Sigmoid colon (tissue), 7 donors: ENCODE measurements around the gene NEUROD1. TPM values are rescaled to one million over a fixed set of nuclear protein-coding genes. Genes with fewer than 3 reads are reported as not detected.

Experiments used
- DNase-seq: peaks from one replicate; pipeline ENCODE4 v3.0.0-alpha.2; 2019
- H3K27ac ChIP-seq, 4 donors: fragments of 200-600 bp; sonication (generic); one replicate each; pipeline ENCODE4 v1.5.1; 2016 to 2019; ENCODE audit warnings: mild to moderate bottlenecking in 1 of 4
- H3K27me3 ChIP-seq, 3 donors: fragments of 200-600 bp; sonication (generic); one replicate each; pipeline ENCODE4 v1.5.1; 2019; ENCODE audit warnings: mild to moderate bottlenecking in 1 of 3
- H3K36me3 ChIP-seq, 4 donors: fragments of 200-600 bp; sonication (generic); one replicate each; pipeline ENCODE4 v1.5.1; 2016 to 2019
- H3K4me1 ChIP-seq, 4 donors: fragments of 200-600 bp; sonication (generic); one replicate each; pipeline ENCODE4 v1.5.1; 2017 to 2019
- H3K4me3 ChIP-seq, 4 donors: fragments of 200-600 bp; sonication (generic); one replicate each; pipeline ENCODE4 v1.5.1; 2017 to 2019; ENCODE audit warnings: mild to moderate bottlenecking in 2 of 4, moderate library complexity in 1 of 4
- H3K9me3 ChIP-seq, 4 donors: fragments of 200-600 bp in 3 of 4; sonication (generic) in 3 of 4; one replicate each; pipeline versions ENCODE4 v1.5.1 to v1.6.1; 2013 to 2019
- CTCF ChIP-seq, 4 experiments: fragments of 450-650 bp in 3 of 4; fragments of 200-600 bp in 1 of 4; IDR thresholded peaks; one replicate each; pipeline ENCODE4 v1.5.1; 2016 to 2019; ENCODE audit warnings: antibody characterized with exemption in 4 of 4, mild to moderate bottlenecking in 3 of 4, moderate library complexity in 2 of 4
- EP300 ChIP-seq, 4 donors: sonication (generic); formaldehyde crosslinking; IDR thresholded peaks; one replicate each; pipeline ENCODE4 v1.6.1; 2017; ENCODE audit warnings: antibody characterized with exemption in 4 of 4
- POLR2A ChIP-seq, 2 donors: fragments of 450-650 bp; IDR thresholded peaks; one replicate each; pipeline ENCODE4 v1.6.1; 2016; ENCODE audit warnings: antibody characterized with exemption in 2 of 2, mild to moderate bottlenecking in 2 of 2, moderate library complexity in 2 of 2
- POLR2AphosphoS5 ChIP-seq, 4 donors: sonication (generic); formaldehyde crosslinking; IDR thresholded peaks; one replicate each; pipeline ENCODE4 v1.6.1; 2017; ENCODE audit warnings: antibody characterized with exemption in 4 of 4
- WGBS, 2 donors: extraction: QIAGEN DNeasy Blood & Tissue Kit; methylation state at CpG; one replicate each; pipeline ENCODE4 v1.1.7; 2013; 5-methylcytosine and 5-hydroxymethylcytosine counted together
- intact Hi-C: fragments of 100-400 bp; cut with DNase I; formaldehyde crosslinking; loops from one replicate; pipeline ENCODE4 v1.15.1; 2023
- polyA plus RNA-seq, 3 donors: library from polyadenylated mRNA; stranded (reverse); fragments of 200-250 nt; gene quantifications; one replicate each; pipeline ENCODE4 v1.2.3, GENCODE V29; 2013
- total RNA-seq, 4 donors: library from RNA; depleted of rRNA; stranded (reverse); fragments of >200 nt; gene quantifications; one replicate each; pipeline ENCODE4 v1.1.0, GENCODE V29; 2016
- donor health status: healthy with polysubstance abuse.
- donor health status: Bipolar disorder and iron deficiency.
- donor health status: healthy.

NEUROD1 gene
- total and polyA plus RNA-seq, 7 donors, result 0.39 to 3.6 (median 2.3) TPM; not detected in 4

- Histone ChIP-seq H3K4me3 (peak within 1 kb of the TSS; percentile 1 to 54 (median 46)), H3K27ac (no peak within 1 kb of the TSS), H3K36me3 (no peaks in the 10 kb centered on the region), H3K27me3 (peaks cover 0 to 42% (median 0%) of the 10 kb centered on the region in 3 donors), H3K4me1 (peaks cover 0 to 13% (median 10%) of the 10 kb centered on the region in 4 donors), H3K9me3 (no peaks in the 10 kb centered on the region)
- 3 to 4% methylated on average over 70 of the region's 70 CpGs for WGBS, 2 donors
- intact Hi-C loops, result no loop called here
- TF ChIP-seq POLR2AphosphoS5 (IDR thresholded peaks at IDR 0.05), result no peak
- TF ChIP-seq POLR2A (IDR thresholded peaks at IDR 0.05), result no peak
- no peak for TF ChIP-seq EP300 (IDR thresholded peaks at IDR 0.05)
- no peak for TF ChIP-seq CTCF (IDR thresholded peaks at IDR 0.05)
- DNase-seq, result no peak
Observed at GRCh38 chr2:181656450-181657291, 23.6 kb downstream of the NEUROD1 start, which contains the start of gene CERKL. CERKL (minus strand) TSS chr2:181657105; CDS start chr2:181657006, 99 bp downstream.

- no peak overlapping the region for H3K4me3 ChIP-seq
- no peaks in the 10 kb centered on the region for H3K36me3 ChIP-seq
- H3K4me1 ChIP-seq, result peaks cover 0 to 13% (median 10%) of the 10 kb centered on the region in 4 donors
- 76 to 84% methylated on average over 7 of the region's 7 CpGs for whole genome bisulfite sequencing, 2 donors
- DNase-seq, result no peak
- TF ChIP-seq CTCF (IDR thresholded peaks at IDR 0.05) (no peak), POLR2A (IDR thresholded peaks at IDR 0.05) (no peak), POLR2AphosphoS5 (IDR thresholded peaks at IDR 0.05) (no peak), EP300 (IDR thresholded peaks at IDR 0.05) (no peak)
- intact Hi-C loops, result no loop called here
- no peaks in the 10 kb centered on the region for H3K9me3 ChIP-seq
- peaks cover 0 to 42% (median 0%) of the 10 kb centered on the region in 3 donors for H3K27me3 ChIP-seq
- H3K27ac ChIP-seq, result no peak overlapping the region
Observed at GRCh38 chr2:181655519-181655918, 24.8 kb downstream of the NEUROD1 start.

- H3K27ac ChIP-seq, result no peak overlapping the region
- H3K27me3 ChIP-seq, result no peaks in the 10 kb centered on the region
- no peaks in the 10 kb centered on the region for H3K9me3 ChIP-seq
- DNase-seq, result no peak
- 89 to 90% methylated on average over 4 of the region's 4 CpGs for WGBS, 2 donors
- intact Hi-C loops, result no loop called here
- no peaks in the 10 kb centered on the region for H3K4me1 ChIP-seq
- TF ChIP-seq CTCF (IDR thresholded peaks at IDR 0.05) (no peak), POLR2A (IDR thresholded peaks at IDR 0.05) (no peak), POLR2AphosphoS5 (IDR thresholded peaks at IDR 0.05) (no peak), EP300 (IDR thresholded peaks at IDR 0.05) (no peak)
- H3K4me3 ChIP-seq, result no peak overlapping the region
- H3K36me3 ChIP-seq, result no peaks in the 10 kb centered on the region
Observed at GRCh38 chr2:181649436-181649979, 30.8 kb downstream of the NEUROD1 start.

GRCh38 chr2:181648478-181649155 lies 31.7 kb downstream of the NEUROD1 start:
- no peaks in the 10 kb centered on the region for H3K4me1 ChIP-seq
- H3K27ac ChIP-seq, result no peak overlapping the region
- H3K36me3 ChIP-seq, result no peaks in the 10 kb centered on the region
- no peak for TF ChIP-seq POLR2AphosphoS5 (IDR thresholded peaks at IDR 0.05)
- no peak for TF ChIP-seq POLR2A (IDR thresholded peaks at IDR 0.05)
- TF ChIP-seq CTCF (IDR thresholded peaks at IDR 0.05), result no peak
- TF ChIP-seq EP300 (IDR thresholded peaks at IDR 0.05), result no peak
- no peak for DNase-seq
- no peaks in the 10 kb centered on the region for H3K9me3 ChIP-seq
- no peaks in the 10 kb centered on the region for H3K27me3 ChIP-seq
- intact Hi-C loops, result no loop called here
- 57 to 81% methylated on average over 2 of the region's 2 CpGs for WGBS, 2 donors
- H3K4me3 ChIP-seq, result no peak overlapping the region
